H1 (cell line): ENCODE measurements around the gene GNB5. TPM values are rescaled to one million over a fixed set of nuclear protein-coding genes. Genes with fewer than 3 reads are reported as not detected.

ENCODE experiments used
- CTCF ChIA-PET: fragments of 300-600 bp; sonication (Branson Sonifier 250); formaldehyde crosslinking; loops from one replicate; lab custom pipeline; 2021; ENCODE audit not compliant: partially characterized antibody; lab: Charles Lee
- POLR2A ChIA-PET: fragments of 300-600 bp; sonication (Branson Sonifier 250); formaldehyde crosslinking; loops from one replicate; lab custom pipeline; 2021; ENCODE audit warnings: inconsistent platforms; ENCODE audit not compliant: partially characterized antibody; lab: Charles Lee
- DNase-seq, 2 experiments: peaks; one replicate each; pipeline versions ENCODE4 v3.0.0 to v3.0.0-alpha.2; 2010 to 2022; ENCODE audit warnings: low spot score in 2 of 2, low read depth in 1 of 2, mixed read lengths in 1 of 2
- FAIRE-seq: peaks from 2 replicates; lab custom pipeline; 2011; peaks lifted over from hg19 to GRCh38; lab: Jason Lieb, UNC
- H2AFZ ChIP-seq: 2 replicates; pipeline ENCODE4 v1.8.1; 2012; ENCODE audit warnings: low read length, inconsistent platforms
- H2AK5ac ChIP-seq: 2 replicates; pipeline ENCODE4 v1.6.1; 2013; ENCODE audit warnings: low read depth, low read length
- H2BK120ac ChIP-seq: replicated peaks from 2 replicates; pipeline ENCODE3; 2013; ENCODE audit warnings: low read depth, low read length, inconsistent platforms
- H2BK12ac ChIP-seq: 2 replicates; pipeline ENCODE4 v1.6.1; 2013; ENCODE audit warnings: low read depth, low read length
- H2BK15ac ChIP-seq: 2 replicates; pipeline ENCODE4 v1.6.1; 2013; ENCODE audit warnings: low read length
- H2BK20ac ChIP-seq: 2 replicates; pipeline ENCODE4 v1.6.1; 2013; ENCODE audit warnings: low read length
- H2BK5ac ChIP-seq: 2 replicates; pipeline ENCODE4 v1.6.1; 2013; ENCODE audit warnings: low read depth, low read length
- H3K14ac ChIP-seq: 2 replicates; pipeline ENCODE4 v1.6.1; 2013; ENCODE audit warnings: inconsistent platforms; ENCODE audit not compliant: insufficient read length
- H3K18ac ChIP-seq: 2 replicates; pipeline ENCODE4 v1.6.1; 2013; ENCODE audit warnings: low read length; ENCODE audit errors: extremely low read depth
- H3K23ac ChIP-seq: 2 replicates; pipeline ENCODE4 v1.6.1; 2013; ENCODE audit warnings: inconsistent platforms; ENCODE audit not compliant: insufficient read length
- H3K23me2 ChIP-seq: 2 replicates; pipeline ENCODE4 v1.6.1; 2013; ENCODE audit warnings: low read depth, low read length
- H3K27ac ChIP-seq: 2 replicates; pipeline ENCODE4 v1.6.1; 2011; ENCODE audit warnings: low read depth, low read length, inconsistent platforms
- H3K27me3 ChIP-seq, 4 experiments: replicated peaks in 1 of 4; 1 replicate in 1 of 4; 2 replicates in 3 of 4; pipeline versions ENCODE4 v1.6.1 to v1.8.1; 2011 to 2013; ENCODE audit warnings: low read length in 3 of 4, mild to moderate bottlenecking in 3 of 4, inconsistent platforms in 2 of 4, mixed read lengths in 2 of 4, moderate library complexity in 1 of 4; ENCODE audit not compliant: control insufficient read depth in 3 of 4, insufficient read depth in 3 of 4; ENCODE audit errors: extremely low read depth in 1 of 4
- H3K36me3 ChIP-seq, 4 experiments: 2 replicates each; pipeline versions ENCODE4 v1.6.1 to v1.8.1; 2011 to 2013; ENCODE audit warnings: mild to moderate bottlenecking in 4 of 4, low read length in 3 of 4, moderate library complexity in 2 of 4, control low read depth in 1 of 4, inconsistent platforms in 1 of 4; ENCODE audit not compliant: insufficient read depth in 4 of 4, control insufficient read depth in 2 of 4
- H3K4ac ChIP-seq: replicated peaks from 2 replicates; pipeline ENCODE3; 2013; ENCODE audit warnings: low read length, low read depth, mixed read lengths, inconsistent platforms; ENCODE audit not compliant: insufficient read length
- H3K4me1 ChIP-seq, 4 experiments: replicated peaks in 1 of 4; 1 replicate in 1 of 4; 2 replicates in 3 of 4; pipeline versions ENCODE4 v1.6.1 to v1.8.1; 2011 to 2013; ENCODE audit warnings: low read length in 3 of 4, inconsistent platforms in 2 of 4, mixed read lengths in 1 of 4; ENCODE audit not compliant: insufficient read depth in 4 of 4, control insufficient read depth in 3 of 4
- H3K4me2 ChIP-seq, 2 experiments: 2 replicates each; pipeline versions ENCODE4 v1.6.1 to v1.8.1; 2011 to 2013; ENCODE audit warnings: low read depth in 2 of 2, low read length in 2 of 2, control low read depth in 1 of 2, inconsistent platforms in 1 of 2, mild to moderate bottlenecking in 1 of 2; ENCODE audit not compliant: insufficient read depth in 1 of 2
- H3K4me3 ChIP-seq, 4 experiments: fragments of 200-600, 300-600 bp in 1 of 4; sonication (generic), shearing (Covaris generic), sonication (Bioruptor Twin) in 1 of 4; 2 replicates each; pipeline versions ENCODE4 v1.5.1 to v1.8.1; 2011 to 2016; ENCODE audit warnings: low read length in 4 of 4, low read depth in 3 of 4, control low read depth in 2 of 4, inconsistent platforms in 2 of 4, mild to moderate bottlenecking in 2 of 4, mixed read lengths in 1 of 4, moderate library complexity in 1 of 4; ENCODE audit not compliant: insufficient read depth in 2 of 4; ENCODE audit errors: extremely low read depth in 1 of 4
- H3K56ac ChIP-seq: replicated peaks from 2 replicates; pipeline ENCODE3; 2013; ENCODE audit warnings: low read depth, mild to moderate bottlenecking, mixed read lengths, low read length, inconsistent platforms; ENCODE audit not compliant: insufficient read length
- H3K79me1 ChIP-seq: 2 replicates; pipeline ENCODE4 v1.6.1; 2013; ENCODE audit warnings: low read depth, low read length, control low read depth
- H3K79me2 ChIP-seq, 2 experiments: 2 replicates each; pipeline versions ENCODE4 v1.6.1 to v1.8.1; 2012 to 2013; ENCODE audit warnings: low read length in 2 of 2, mild to moderate bottlenecking in 2 of 2, inconsistent platforms in 1 of 2; ENCODE audit not compliant: insufficient read depth in 2 of 2, control insufficient read depth in 1 of 2
- H3K9ac ChIP-seq, 4 experiments: replicated peaks in 1 of 4; 1 replicate in 1 of 4; 2 replicates in 3 of 4; pipeline versions ENCODE4 v1.6.1 to v1.8.1; 2011 to 2013; ENCODE audit warnings: low read depth in 3 of 4, low read length in 3 of 4, control low read depth in 2 of 4, mild to moderate bottlenecking in 2 of 4, moderate library complexity in 2 of 4, inconsistent platforms in 1 of 4; ENCODE audit errors: extremely low read depth in 1 of 4
- H3K9me3 ChIP-seq, 2 experiments: 2 replicates each; pipeline versions ENCODE4 v1.6.1 to v1.8.1; 2012 to 2013; ENCODE audit warnings: mild to moderate bottlenecking in 2 of 2, moderate library complexity in 2 of 2, control low read depth in 1 of 2, inconsistent platforms in 1 of 2, low read depth in 1 of 2, low read length in 1 of 2, mixed read lengths in 1 of 2; ENCODE audit not compliant: insufficient read depth in 2 of 2
- H4K20me1 ChIP-seq, 2 experiments: replicated peaks in 1 of 2; 2 replicates each; pipeline versions ENCODE3 to v1.8.1; 2011 to 2013; ENCODE audit warnings: inconsistent platforms in 2 of 2, low read length in 2 of 2, mild to moderate bottlenecking in 1 of 2; ENCODE audit not compliant: insufficient read depth in 2 of 2, control insufficient read depth in 1 of 2
- H4K5ac ChIP-seq: 2 replicates; pipeline ENCODE4 v1.6.1; 2013; ENCODE audit warnings: low read length, low read depth, mixed read lengths, inconsistent platforms; ENCODE audit not compliant: insufficient read length
- H4K8ac ChIP-seq: 2 replicates; pipeline ENCODE4 v1.8.0; 2013; ENCODE audit warnings: mild to moderate bottlenecking, moderate library complexity, low read length, inconsistent platforms; ENCODE audit not compliant: insufficient read depth; ENCODE audit errors: extremely low read depth
- H4K91ac ChIP-seq: replicated peaks from 2 replicates; pipeline ENCODE3; 2013; ENCODE audit warnings: low read length, mixed read lengths, inconsistent platforms; ENCODE audit not compliant: insufficient read length
- KDM4A ChIP-seq: IDR thresholded peaks from one replicate; pipeline ENCODE4 v1.7.1; 2012; ENCODE audit warnings: low read depth, mild to moderate bottlenecking, moderate library complexity, low read length, inconsistent platforms; ENCODE audit not compliant: severe bottlenecking
- SUZ12 ChIP-seq: fragments of 200-600 bp; sonication (generic); IDR thresholded peaks from 2 replicates; pipeline ENCODE4 v1.6.1; 2012; ENCODE audit warnings: mild to moderate bottlenecking, inconsistent platforms, low read length, moderate library complexity, mixed read lengths
- WGBS, 2 experiments: shearing (Covaris generic) in 1 of 2; methylation state at CpG; one replicate each; pipeline versions ENCODE4 v1.1.6 to v1.1.7; 2013 to 2015; ENCODE audit warnings: low lambda C conversion rate in 2 of 2, mixed read lengths in 2 of 2, inconsistent platforms in 1 of 2, low coverage in 1 of 2, missing lambda C conversion rate in 1 of 2; ENCODE audit not compliant: insufficient replicate concordance in 2 of 2, insufficient coverage in 1 of 2, insufficient read length in 1 of 2; ENCODE audit errors: extremely low coverage in 1 of 2, missing lambda C conversion rate in 1 of 2; 5-methylcytosine and 5-hydroxymethylcytosine counted together
- polyA plus RNA-seq, 7 experiments: library from polyadenylated mRNA; depleted of rRNA in 3 of 7; stranded (reverse) in 5 of 7; unstranded in 2 of 7; fragments of >200 nt in 5 of 7; fragments of 200-250 nt in 2 of 7; gene quantifications; 1 replicate in 5 of 7; 2 replicates in 1 of 7; 4 replicates in 1 of 7; pipeline versions ENCODE4 v1.2.1 to v1.2.3, GENCODE V29; 2011 to 2013; ENCODE audit warnings: missing spikeins in 2 of 7, mixed read lengths in 2 of 7
- total RNA-seq: library from RNA; stranded (reverse); fragmentation: NEBNext Ultra II Directional; extraction: Animal tissue kit (Norgen Biotek cat#: 25700); gene quantifications from 2 replicates; pipeline ENCODE4 v1.2.1, GENCODE V29; 2021

GNB5 gene
- total and polyA plus RNA-seq, 2 of the 8 experiments (the other 6 are each of a cell fraction or from before 2014, with no cell fraction given) = 21.7 to 42.5 TPM

- Histone ChIP-seq H3K9me3 (no peaks in the 10 kb centered on the region), H2BK15ac (no peak overlapping the region), H4K8ac (peak overlapping the region; percentile 31), H3K4me1 (peaks cover 0 to 4% (median 1%) of the 10 kb centered on the region in 4 experiments; a peak in 3 of 7 replicates), H2BK12ac (no peak overlapping the region), H3K27me3 (no peaks in the 10 kb centered on the region), H3K56ac (no peak overlapping the region), H2BK120ac (no peak overlapping the region), H3K18ac (no peak overlapping the region), H2AFZ (peak overlapping the region; percentile 60), H4K20me1 (no peaks in the 10 kb centered on the region), H3K23me2 (no peaks in the 10 kb centered on the region), H3K23ac (no peak overlapping the region), H3K9ac (no peak overlapping the region), H3K79me2 (no peaks in the 10 kb centered on the region), H3K36me3 (no peaks in the 10 kb centered on the region), H3K79me1 (no peaks in the 10 kb centered on the region), H4K5ac (no peak overlapping the region), H4K91ac (no peak overlapping the region), H3K14ac (no peak overlapping the region), H2AK5ac (no peak overlapping the region), H2BK20ac (no peak overlapping the region; the same call in 1 of the 2 replicates), H3K4ac (no peak overlapping the region), H3K4me3 (no peak overlapping the region), H2BK5ac (no peak overlapping the region), H3K4me2 (no peak overlapping the region), H3K27ac (no peak overlapping the region)
- ChIA-PET POLR2A (interaction anchor here (1.2 to 2.2 kb wide), 2 partner anchors 12 to 59 kb away, joined by 3 to 12 read pairs; no protein-coding TSS in a partner anchor), CTCF (interaction anchor here (0.5 to 4.9 kb wide), 46 partner anchors 10 to 549 kb away, joined by 3 to 55 read pairs (median 5); partner anchors contain the start of genes BCL2L10 and LEO1)
- FAIRE-seq (no peak), DNase-seq (peak; percentile 51 to 96)
- WGBS, 2 experiments = 42% methylated on average over 13 of the region's 13 CpGs; no CpG with 5 or more reads in 1 of the 2 experiments
- TF ChIP-seq SUZ12 (no peak), KDM4A (no peak)
These were observed 112.1 kb downstream of the GNB5 start for GRCh38 chr15:52078876-52079700.
